HepG2 (cell line): Measurements from ENCODE around the gene AGPAT2. TPM values are rescaled to one million over a fixed set of nuclear protein-coding genes. Genes with fewer than 3 reads are reported as not detected.

Experiments
- ATAC-seq: fragments of 200-7000 bp; cut with Tn5 transposase; 3 replicates; pipeline ENCODE4 v1.9.1; 2020; ENCODE audit warnings: mild to moderate bottlenecking, moderate library complexity
- BruUV-seq: library from RNA; stranded (reverse); fragments of 400-500 nt; replicated peaks from 2 replicates; lab custom pipeline; 2021; lab: Mats Ljungman, UMichigan
- CTCF ChIA-PET: fragments of 300-600 bp; formaldehyde crosslinking; extraction: SDS; loops from one replicate; lab custom pipeline; 2021; ENCODE audit warnings: low total read pairs, inconsistent platforms, low intra/inter-chr PET ratio; lab: Yijun Ruan, JAX
- POLR2A ChIA-PET: fragments of 350-600 bp; sonication (Branson Sonifier 250); formaldehyde crosslinking; loops from one replicate; lab custom pipeline; 2020; ENCODE audit warnings: antibody characterized with exemption, inconsistent platforms; lab: Yijun Ruan, JAX
- DNase-seq: peaks from one replicate; pipeline ENCODE4 v3.0.0-alpha.2; 2015; ENCODE audit warnings: low spot score
- FAIRE-seq: peaks from 3 replicates; lab custom pipeline; 2011; peaks lifted over from hg19 to GRCh38; lab: Jason Lieb, UNC
- H2AFZ ChIP-seq: one replicate; pipeline ENCODE4 v1.6.1; 2011; ENCODE audit warnings: low read length, inconsistent platforms
- H3K27ac ChIP-seq: fragments of 300-600 bp; 3 replicates; pipeline ENCODE4 v1.8.0; 2011; ENCODE audit warnings: mixed run types, mild to moderate bottlenecking, mixed read lengths, low read length, inconsistent platforms; ENCODE audit not compliant: insufficient read depth; ENCODE audit errors: extremely low read length
- H3K27me3 ChIP-seq, 2 experiments: fragments of 200-600 bp in 1 of 2; 2 replicates in 1 of 2; 3 replicates in 1 of 2; pipeline versions ENCODE4 v1.6.0 to v1.8.0; 2011; ENCODE audit warnings: low read length in 2 of 2, mild to moderate bottlenecking in 2 of 2, moderate library complexity in 2 of 2, inconsistent platforms in 1 of 2; ENCODE audit not compliant: insufficient read depth in 2 of 2, control insufficient read depth in 1 of 2
- H3K36me3 ChIP-seq, 2 experiments: fragments of 200-600 bp in 1 of 2; replicated peaks in 1 of 2; 2 replicates in 1 of 2; 3 replicates in 1 of 2; pipeline versions ENCODE4 v1.5.1 to v1.8.0; 2011; ENCODE audit warnings: low read length in 2 of 2, inconsistent platforms in 1 of 2; ENCODE audit not compliant: insufficient read depth in 2 of 2, control insufficient read depth in 1 of 2
- H3K4me1 ChIP-seq: 2 replicates; pipeline ENCODE4 v1.5.1; 2012; ENCODE audit warnings: low read length, inconsistent platforms; ENCODE audit not compliant: insufficient read depth
- H3K4me2 ChIP-seq: 2 replicates; pipeline ENCODE4 v1.6.0; 2011; ENCODE audit warnings: low read depth, low read length, inconsistent platforms
- H3K4me3 ChIP-seq, 3 experiments: fragments of 200-600 bp in 1 of 3; sonication (generic), shearing (Covaris generic) in 1 of 3; replicated peaks in 1 of 3; 2 replicates each; pipeline ENCODE4 v1.5.1; 2011 to 2016; ENCODE audit warnings: low read length in 3 of 3, inconsistent platforms in 2 of 3, low read depth in 2 of 3, mild to moderate bottlenecking in 2 of 3, control low read depth in 1 of 3, mixed read lengths in 1 of 3; ENCODE audit not compliant: insufficient read depth in 1 of 3
- H3K79me2 ChIP-seq: one replicate; pipeline ENCODE4 v1.6.1; 2011; ENCODE audit warnings: low read length, inconsistent platforms; ENCODE audit not compliant: insufficient read depth
- H3K9ac ChIP-seq: 2 replicates; pipeline ENCODE4 v1.6.0; 2011; ENCODE audit warnings: mild to moderate bottlenecking, low read depth, low read length, inconsistent platforms; ENCODE audit not compliant: insufficient read depth
- H3K9me3 ChIP-seq: 2 replicates; pipeline ENCODE4 v1.5.1; 2012; ENCODE audit warnings: mild to moderate bottlenecking, low read length
- H4K20me1 ChIP-seq: 2 replicates; pipeline ENCODE4 v1.6.0; 2011; ENCODE audit warnings: inconsistent platforms, mild to moderate bottlenecking, low read length, moderate library complexity; ENCODE audit not compliant: insufficient read depth
- ETV5 ChIP-seq: IDR thresholded peaks from 2 replicates; pipeline ENCODE4 v1.6.1; 2018; ENCODE audit warnings: missing biosample characterization, missing genetic modification reagents, inconsistent platforms, borderline replicate concordance
- PATZ1 ChIP-seq: sonication (generic); formaldehyde crosslinking; IDR thresholded peaks from 2 replicates; pipeline ENCODE4 v1.4.0; 2020; ENCODE audit warnings: missing genetic modification reagents
- ZNF512B ChIP-seq: sonication (generic); formaldehyde crosslinking; IDR thresholded peaks from 2 replicates; pipeline ENCODE4 v1.5.1; 2020; ENCODE audit warnings: missing genetic modification reagents, mild to moderate bottlenecking, borderline replicate concordance
- ZNF790 ChIP-seq: sonication (generic); formaldehyde crosslinking; IDR thresholded peaks from 2 replicates; pipeline ENCODE4 v1.8.0; 2022; ENCODE audit warnings: missing genetic modification reagents, mild to moderate bottlenecking, borderline replicate concordance
- WGBS: methylation state at CpG from one replicate; pipeline ENCODE4 v1.1.6; 2017; ENCODE audit warnings: low lambda C conversion rate; 5-methylcytosine and 5-hydroxymethylcytosine counted together
- in situ Hi-C: cut with HindIII; loops from 2 replicates; pipeline ENCODE4 v1.10.0; 2017; ENCODE audit warnings: low pct_unique_long_range_greater_than_20kb; ENCODE audit not compliant: extremely low pct_ligation_motif_present
- intact Hi-C: fragments of 100-400 bp; cut with micrococcal nuclease; formaldehyde crosslinking; loops from one replicate; pipeline ENCODE4 v1.10.0; 2022; ENCODE audit not compliant: unreplicated experiment
- polyA plus RNA-seq, 8 experiments: library from polyadenylated mRNA; depleted of rRNA in 3 of 8; stranded (reverse) in 7 of 8; unstranded in 1 of 8; fragments of >200 nt; fragmentation: Illumina TruSeq in 4 of 8; extraction: Trizol in 4 of 8; gene quantifications; 2 replicates each; pipeline versions ENCODE4 v1.2.1 to v1.2.3, GENCODE V29; 2011 to 2016; ENCODE audit warnings: low read depth in 4 of 8, missing spikeins in 1 of 8, mixed read lengths in 1 of 8; ENCODE audit not compliant: insufficient read depth in 1 of 8
- total RNA-seq, 5 experiments: library from RNA; depleted of rRNA; stranded (reverse); fragments of >200 nt; fragmentation: Illumina TruSeq; extraction: Trizol; gene quantifications; 2 replicates each; pipeline ENCODE4 v1.2.3, GENCODE V29; 2016; ENCODE audit warnings: low read depth in 1 of 5
- TF ChIP-seq, protein P1 (sequence below): sonication (generic); formaldehyde crosslinking; IDR thresholded peaks from 2 replicates; pipeline ENCODE4 v1.5.1; 2020; ENCODE audit warnings: mild to moderate bottlenecking, missing genetic modification reagents, moderate library complexity

AGPAT2 gene
- total and polyA plus RNA-seq, 2 of the 13 experiments (the other 11 are each of a cell fraction or from before 2014, with no cell fraction given) = 3.9 to 25.8 TPM

DNA sequence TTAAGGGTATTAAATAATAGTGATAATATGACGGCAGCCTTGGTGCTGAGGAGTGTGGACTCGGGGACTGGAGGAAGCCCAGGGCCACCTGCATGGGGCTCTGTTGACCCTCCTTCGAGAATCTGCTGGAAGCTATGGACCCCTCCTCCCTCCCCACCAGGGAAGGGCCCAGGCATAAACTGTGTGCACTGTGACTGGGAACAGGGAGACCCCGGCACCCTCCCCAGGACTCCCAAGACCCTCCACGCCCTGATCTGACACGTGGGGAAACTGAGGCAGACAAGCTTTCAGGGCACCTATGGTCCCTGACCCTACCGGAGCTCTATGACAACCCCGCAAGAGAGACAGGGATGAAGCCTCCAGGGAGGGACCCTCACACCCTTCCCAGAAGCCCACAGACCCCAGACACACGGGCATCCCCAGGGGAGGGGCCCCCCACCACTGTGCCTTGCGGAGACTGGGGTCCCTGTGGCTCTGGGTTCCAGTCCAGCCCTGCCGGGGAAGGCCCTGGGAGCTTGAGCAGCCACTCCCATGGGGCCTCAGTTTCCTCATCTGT lies 31.0 kb downstream of the AGPAT2 start (continued):
- no peak for TF ChIP-seq ZNF512B (CRISPR knock-in tag)

DNA sequence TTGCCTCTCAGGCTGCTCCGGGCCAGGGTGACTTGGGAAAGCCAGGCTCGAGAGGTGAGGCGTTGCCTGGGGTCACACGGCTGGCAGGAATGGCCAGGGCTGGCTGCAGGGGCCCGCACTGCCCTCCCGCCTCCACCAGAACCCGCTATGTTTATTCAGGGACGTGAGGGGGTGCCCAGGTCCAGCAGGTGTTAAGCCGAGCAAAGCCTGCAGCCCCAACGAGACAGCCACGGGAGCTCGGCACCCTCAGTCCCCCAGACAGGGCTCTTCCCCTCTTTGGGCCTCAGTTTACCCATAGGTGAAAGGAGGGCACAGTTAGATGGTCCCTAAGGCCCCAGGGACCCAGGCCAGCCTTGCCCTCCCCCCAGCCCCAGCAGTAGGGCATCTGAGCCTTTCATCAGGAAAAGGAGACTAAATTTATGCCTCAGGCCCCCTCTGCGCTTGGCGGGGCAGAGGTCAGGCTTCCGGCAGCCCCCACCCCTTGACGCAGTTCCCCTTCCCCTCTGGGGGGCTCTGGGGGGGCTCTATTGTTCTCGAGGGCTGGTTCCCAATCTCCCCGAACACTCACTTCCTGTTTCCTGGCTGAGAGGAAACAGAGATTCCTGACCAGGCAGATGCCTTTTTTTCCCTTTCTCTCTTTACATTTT lies 31.6 kb downstream of the AGPAT2 start:
- no peak for DNase-seq
- CTCF ChIA-PET = no interaction called here
- no TSS peak for BruUV-seq
- POLR2A ChIA-PET = no interaction called here
- H2AFZ ChIP-seq = no peak overlapping the region
- ATAC-seq = no peak; the same call in 2 of the 3 replicates
- peaks cover 28% of the 10 kb centered on the region for H3K4me1 ChIP-seq
- H4K20me1 ChIP-seq = no peaks in the 10 kb centered on the region
- intact Hi-C loops (no loop called here), in situ Hi-C loops (no loop called here)
- 9% methylated on average over 11 of the region's 18 CpGs for WGBS
- TF ChIP-seq ETV5 (CRISPR knock-in tag) = peak; percentile 34; the same call in 1 of the 2 replicates
- TF ChIP-seq ZNF790 (CRISPR knock-in tag) = no peak
- TF ChIP-seq, protein P1, sequence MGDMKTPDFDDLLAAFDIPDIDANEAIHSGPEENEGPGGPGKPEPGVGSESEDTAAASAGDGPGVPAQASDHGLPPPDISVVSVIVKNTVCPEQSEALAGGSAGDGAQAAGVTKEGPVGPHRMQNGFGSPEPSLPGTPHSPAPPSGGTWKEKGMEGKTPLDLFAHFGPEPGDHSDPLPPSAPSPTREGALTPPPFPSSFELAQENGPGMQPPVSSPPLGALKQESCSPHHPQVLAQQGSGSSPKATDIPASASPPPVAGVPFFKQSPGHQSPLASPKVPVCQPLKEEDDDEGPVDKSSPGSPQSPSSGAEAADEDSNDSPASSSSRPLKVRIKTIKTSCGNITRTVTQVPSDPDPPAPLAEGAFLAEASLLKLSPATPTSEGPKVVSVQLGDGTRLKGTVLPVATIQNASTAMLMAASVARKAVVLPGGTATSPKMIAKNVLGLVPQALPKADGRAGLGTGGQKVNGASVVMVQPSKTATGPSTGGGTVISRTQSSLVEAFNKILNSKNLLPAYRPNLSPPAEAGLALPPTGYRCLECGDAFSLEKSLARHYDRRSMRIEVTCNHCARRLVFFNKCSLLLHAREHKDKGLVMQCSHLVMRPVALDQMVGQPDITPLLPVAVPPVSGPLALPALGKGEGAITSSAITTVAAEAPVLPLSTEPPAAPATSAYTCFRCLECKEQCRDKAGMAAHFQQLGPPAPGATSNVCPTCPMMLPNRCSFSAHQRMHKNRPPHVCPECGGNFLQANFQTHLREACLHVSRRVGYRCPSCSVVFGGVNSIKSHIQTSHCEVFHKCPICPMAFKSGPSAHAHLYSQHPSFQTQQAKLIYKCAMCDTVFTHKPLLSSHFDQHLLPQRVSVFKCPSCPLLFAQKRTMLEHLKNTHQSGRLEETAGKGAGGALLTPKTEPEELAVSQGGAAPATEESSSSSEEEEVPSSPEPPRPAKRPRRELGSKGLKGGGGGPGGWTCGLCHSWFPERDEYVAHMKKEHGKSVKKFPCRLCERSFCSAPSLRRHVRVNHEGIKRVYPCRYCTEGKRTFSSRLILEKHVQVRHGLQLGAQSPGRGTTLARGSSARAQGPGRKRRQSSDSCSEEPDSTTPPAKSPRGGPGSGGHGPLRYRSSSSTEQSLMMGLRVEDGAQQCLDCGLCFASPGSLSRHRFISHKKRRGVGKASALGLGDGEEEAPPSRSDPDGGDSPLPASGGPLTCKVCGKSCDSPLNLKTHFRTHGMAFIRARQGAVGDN (CRISPR knock-in tag) = peak; percentile 43; the same call in 1 of the 2 replicates
- TF ChIP-seq PATZ1 (CRISPR knock-in tag) = peak; percentile 28; the same call in 1 of the 2 replicates
- peak overlapping the region in 2 of 3 experiments; percentile 33 to 58; a peak in 3 of 6 replicates for H3K4me3 ChIP-seq
- no peak overlapping the region for H3K27ac ChIP-seq
- no peaks in the 10 kb centered on the region for H3K9me3 ChIP-seq
- FAIRE-seq = no peak
- H3K36me3 ChIP-seq = no peaks in the 10 kb centered on the region
- H3K79me2 ChIP-seq = no peaks in the 10 kb centered on the region
- no peak overlapping the region for H3K9ac ChIP-seq
- H3K4me2 ChIP-seq = peak overlapping the region; percentile 65
- H3K27me3 ChIP-seq = peaks cover 40 to 81% of the 10 kb centered on the region in 2 experiments
